DND-41 (cell line): ENCODE results near the gene TMEM243.

ENCODE experiments used
- ATAC-seq: fragments of 200-7000 bp; cut with Tn5 transposase; 3 replicates; pipeline ENCODE4 v1.9.1; 2021; ENCODE audit warnings: low read depth; ENCODE audit not compliant: insufficient read depth
- DNase-seq: peaks from one replicate; pipeline ENCODE4 v3.0.0-alpha.2; 2020
- H2AFZ ChIP-seq: 2 replicates; pipeline ENCODE4 v1.6.0; 2012; ENCODE audit warnings: low read depth, low read length
- H3K27ac ChIP-seq: 2 replicates; pipeline ENCODE4 v1.5.1; 2012; ENCODE audit warnings: low read length, inconsistent platforms
- H3K27me3 ChIP-seq: fragments of 200-600 bp; sonication (generic); 2 replicates; pipeline ENCODE4 v1.6.0; 2012; ENCODE audit warnings: low read length, mild to moderate bottlenecking, inconsistent platforms; ENCODE audit not compliant: insufficient read depth, poor library complexity
- H3K36me3 ChIP-seq: 2 replicates; pipeline ENCODE4 v1.5.1; 2012; ENCODE audit warnings: low read length, inconsistent platforms; ENCODE audit not compliant: insufficient read depth
- H3K4me1 ChIP-seq: 2 replicates; pipeline ENCODE4 v1.5.1; 2012; ENCODE audit warnings: mild to moderate bottlenecking, low read length; ENCODE audit not compliant: insufficient read depth
- H3K4me2 ChIP-seq: 2 replicates; pipeline ENCODE4 v1.6.0; 2012; ENCODE audit warnings: mild to moderate bottlenecking, moderate library complexity, low read length, inconsistent platforms; ENCODE audit not compliant: insufficient read depth
- H3K4me3 ChIP-seq, 2 experiments: fragments of 200-600 bp in 1 of 2; shearing (Covaris generic) in 1 of 2; 2 replicates each; pipeline ENCODE4 v1.5.1; 2012 to 2016; ENCODE audit warnings: inconsistent platforms in 2 of 2, low read length in 2 of 2, mild to moderate bottlenecking in 2 of 2, low read depth in 1 of 2, moderate library complexity in 1 of 2
- H3K79me2 ChIP-seq: 2 replicates; pipeline ENCODE4 v1.6.0; 2012; ENCODE audit warnings: low read length, inconsistent platforms; ENCODE audit not compliant: insufficient read depth
- H3K9ac ChIP-seq: 2 replicates; pipeline ENCODE4 v1.6.0; 2012; ENCODE audit warnings: low read depth, mild to moderate bottlenecking, inconsistent platforms, low read length, moderate library complexity
- H3K9me3 ChIP-seq: 2 replicates; pipeline ENCODE4 v1.5.1; 2012; ENCODE audit warnings: low read length, moderate library complexity, mild to moderate bottlenecking, inconsistent platforms; ENCODE audit not compliant: insufficient read depth, severe bottlenecking
- H4K20me1 ChIP-seq: 2 replicates; pipeline ENCODE4 v1.6.0; 2012; ENCODE audit warnings: low read length; ENCODE audit not compliant: insufficient read depth
- EZH2 ChIP-seq: IDR thresholded peaks from 3 replicates; pipeline ENCODE4 v1.6.1; 2012; ENCODE audit warnings: borderline replicate concordance, low read depth, mild to moderate bottlenecking, moderate library complexity, low read length, inconsistent platforms; ENCODE audit not compliant: severe bottlenecking
- TF ChIP-seq, protein P1 (sequence below): IDR thresholded peaks from 2 replicates; pipeline ENCODE4 v1.5.1; 2012; ENCODE audit warnings: borderline replicate concordance, low read length, moderate library complexity, mild to moderate bottlenecking; ENCODE audit not compliant: poor library complexity, severe bottlenecking; ENCODE audit errors: extremely low read depth

TMEM243 gene

DNA sequence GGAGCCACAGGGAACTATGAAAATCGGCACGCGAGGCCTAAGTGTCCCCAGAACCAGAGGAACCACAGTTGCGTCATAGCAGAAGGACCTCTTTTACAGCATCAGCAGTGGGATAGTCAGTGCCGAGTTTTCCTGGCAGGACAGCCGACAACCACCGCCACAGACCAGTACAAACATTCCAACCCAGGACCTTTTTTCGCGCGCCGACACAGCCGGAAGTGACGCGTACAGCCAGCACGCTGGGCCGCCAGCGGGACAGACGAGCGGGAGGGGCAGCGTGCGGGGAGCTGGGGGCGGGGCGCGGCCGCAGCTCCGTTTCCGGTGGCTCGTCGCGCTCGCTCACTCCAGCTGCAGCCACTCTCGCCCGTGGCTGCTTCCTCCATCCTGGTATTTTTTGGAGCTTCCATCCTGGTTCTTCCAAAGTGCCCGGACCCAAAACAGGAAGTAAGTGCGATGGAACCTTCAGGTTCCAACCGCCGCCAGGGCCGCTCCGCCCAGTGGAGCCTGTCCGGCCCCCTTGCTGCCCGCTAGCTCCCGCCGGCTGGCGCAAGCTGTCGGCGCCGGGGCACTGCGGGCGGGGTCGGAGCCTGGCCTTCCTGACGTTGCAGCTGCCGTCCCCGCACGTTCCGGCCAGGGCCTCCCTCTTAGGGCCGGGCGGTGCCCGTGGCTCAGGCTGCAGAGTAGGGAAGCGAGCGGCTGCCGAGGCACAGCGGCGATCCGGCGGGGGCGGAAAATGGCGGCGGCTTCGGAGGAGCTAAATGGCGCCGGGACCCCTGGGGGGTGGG lies 67.2 kb downstream of the TMEM243 start, which contains the start of gene DMTF1:
Gene DMTF1, plus strand, starts transcription at position 342 of the 785 bp plus-strand sequence. CDS start 12,489 bp downstream, outside the sequence.
- Histone ChIP-seq H3K4me1 (peaks cover 43% of the 10 kb centered on the region), H3K9ac (peak within 1 kb of the TSS; percentile 100), H3K27ac (peak within 1 kb of the TSS; percentile 94), H3K4me3 (peak within 1 kb of the TSS; percentile 81 to 96), H3K27me3 (no peaks in the 10 kb centered on the region), H3K4me2 (peak within 1 kb of the TSS; percentile 82), H2AFZ (peak within 1 kb of the TSS; percentile 95), H3K36me3 (peaks cover 26% of the 10 kb centered on the region), H3K79me2 (peaks cover 53% of the 10 kb centered on the region), H4K20me1 (peaks cover 34% of the 10 kb centered on the region; the same call in 1 of the 2 replicates), H3K9me3 (no peaks in the 10 kb centered on the region)
- no peak for TF ChIP-seq EZH2
- TF ChIP-seq, protein P1, sequence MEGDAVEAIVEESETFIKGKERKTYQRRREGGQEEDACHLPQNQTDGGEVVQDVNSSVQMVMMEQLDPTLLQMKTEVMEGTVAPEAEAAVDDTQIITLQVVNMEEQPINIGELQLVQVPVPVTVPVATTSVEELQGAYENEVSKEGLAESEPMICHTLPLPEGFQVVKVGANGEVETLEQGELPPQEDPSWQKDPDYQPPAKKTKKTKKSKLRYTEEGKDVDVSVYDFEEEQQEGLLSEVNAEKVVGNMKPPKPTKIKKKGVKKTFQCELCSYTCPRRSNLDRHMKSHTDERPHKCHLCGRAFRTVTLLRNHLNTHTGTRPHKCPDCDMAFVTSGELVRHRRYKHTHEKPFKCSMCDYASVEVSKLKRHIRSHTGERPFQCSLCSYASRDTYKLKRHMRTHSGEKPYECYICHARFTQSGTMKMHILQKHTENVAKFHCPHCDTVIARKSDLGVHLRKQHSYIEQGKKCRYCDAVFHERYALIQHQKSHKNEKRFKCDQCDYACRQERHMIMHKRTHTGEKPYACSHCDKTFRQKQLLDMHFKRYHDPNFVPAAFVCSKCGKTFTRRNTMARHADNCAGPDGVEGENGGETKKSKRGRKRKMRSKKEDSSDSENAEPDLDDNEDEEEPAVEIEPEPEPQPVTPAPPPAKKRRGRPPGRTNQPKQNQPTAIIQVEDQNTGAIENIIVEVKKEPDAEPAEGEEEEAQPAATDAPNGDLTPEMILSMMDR: peak; percentile 9
- peak; percentile 88 for DNase-seq
- ATAC-seq: peak; percentile 84

DNA sequence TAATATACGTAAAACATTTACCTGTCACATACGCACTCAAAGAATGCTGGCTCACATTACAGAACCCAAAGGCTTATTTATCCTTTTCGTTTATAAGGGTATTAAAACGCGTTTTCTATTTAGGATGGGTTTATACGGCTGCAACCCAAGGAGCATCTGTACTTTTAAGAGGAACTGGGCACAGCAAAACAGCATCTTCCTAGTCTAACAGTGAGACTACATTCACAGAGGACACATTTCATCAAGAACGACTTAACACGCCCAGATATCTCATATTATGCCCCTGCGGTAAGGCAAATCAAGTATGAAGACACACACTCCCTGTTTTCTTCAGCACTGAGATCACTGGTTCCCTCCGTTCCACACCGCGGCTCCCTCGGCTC lies 67.8 kb downstream of the TMEM243 start:
- Histone ChIP-seq H3K9me3 (no peaks in the 10 kb centered on the region), H4K20me1 (peaks cover 28% of the 10 kb centered on the region; the same call in 1 of the 2 replicates), H3K79me2 (peaks cover 47% of the 10 kb centered on the region), H3K4me3 (peak overlapping the region; percentile 81 to 96), H3K4me1 (peaks cover 39% of the 10 kb centered on the region), H3K27me3 (no peaks in the 10 kb centered on the region), H3K36me3 (peaks cover 22% of the 10 kb centered on the region), H3K4me2 (peak overlapping the region; percentile 66), H3K9ac (peak overlapping the region; percentile 100), H3K27ac (peak overlapping the region; percentile 94), H2AFZ (peak overlapping the region; percentile 95)
- TF ChIP-seq, protein P1: no peak
- TF ChIP-seq EZH2: no peak
- ATAC-seq (peak; percentile 53), DNase-seq (no peak)

DNA sequence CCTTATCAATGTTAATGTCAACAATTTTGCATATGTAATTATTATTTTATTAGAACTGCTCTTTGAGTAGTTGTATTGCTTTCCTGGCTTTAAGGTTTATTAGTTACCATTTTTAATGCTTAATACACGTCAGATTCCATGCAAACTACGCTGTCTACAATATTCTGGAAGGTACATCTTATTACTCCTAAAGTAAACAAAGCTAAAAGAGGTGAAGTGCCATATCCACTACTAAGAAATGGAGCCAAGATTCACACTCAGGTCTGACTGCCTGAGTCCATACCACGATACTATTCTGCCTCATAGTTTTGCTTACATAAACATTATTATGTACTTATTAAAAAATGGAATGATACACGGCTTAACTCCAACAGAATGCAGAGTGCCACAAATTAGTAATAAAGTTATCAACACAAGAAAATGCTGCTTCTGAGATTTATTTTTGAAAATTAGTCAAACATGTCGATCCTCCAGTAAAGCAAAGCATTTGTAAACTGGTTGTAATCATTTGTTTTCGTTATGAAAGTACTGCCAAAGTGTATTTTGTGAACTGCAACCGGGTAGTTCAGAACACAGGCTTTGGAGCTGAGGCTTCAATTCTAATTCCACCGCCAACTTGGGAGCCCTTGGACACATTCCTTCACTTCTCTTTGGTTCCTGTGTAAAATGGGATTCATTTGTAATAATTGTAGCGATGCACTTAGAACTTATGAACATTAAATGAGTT lies 68.4 kb downstream of the TMEM243 start:
- H3K4me3 ChIP-seq: peak overlapping the region; percentile 81 to 96
- H4K20me1 ChIP-seq: peaks cover 24% of the 10 kb centered on the region; the same call in 1 of the 2 replicates
- no peaks in the 10 kb centered on the region for H3K27me3 ChIP-seq
- H3K4me2 ChIP-seq: peak overlapping the region; percentile 66
- peaks cover 36% of the 10 kb centered on the region for H3K4me1 ChIP-seq
- H3K79me2 ChIP-seq: peaks cover 42% of the 10 kb centered on the region
- TF ChIP-seq, protein P1: no peak
- no peak for TF ChIP-seq EZH2
- no peak for ATAC-seq
- peaks cover 18% of the 10 kb centered on the region for H3K36me3 ChIP-seq
- peak overlapping the region; percentile 95 for H2AFZ ChIP-seq
- H3K9ac ChIP-seq: peak overlapping the region; percentile 100
- H3K9me3 ChIP-seq: no peaks in the 10 kb centered on the region
- DNase-seq: no peak
- H3K27ac ChIP-seq: peak overlapping the region; percentile 94; the same call in 1 of the 2 replicates
